Natural killer cell (primary cell): ENCODE data around the gene ABHD6. TPM values are rescaled to one million over a fixed set of nuclear protein-coding genes. Genes with fewer than 3 reads are reported as not detected.

Source experiments
- ATAC-seq, 3 donors: fragments of 150-1000 bp in 2 of 3; fragments of 200-7000 bp in 1 of 3; cut with Tn5 transposase; 1 replicate in 1 of 3; 2 replicates in 2 of 3; pipeline ENCODE4 v1.10.0; 2021; ENCODE audit warnings: mild to moderate bottlenecking in 2 of 3, moderate library complexity in 2 of 3
- DNase-seq, 2 donors: peaks; one replicate each; pipeline versions ENCODE4 v3.0.0 to v3.0.0-alpha.2; 2013 to 2021; ENCODE audit warnings: mixed read lengths in 1 of 2
- H3K27ac ChIP-seq: one replicate; pipeline ENCODE4 v1.5.1; 2013; ENCODE audit warnings: mild to moderate bottlenecking, low read length
- H3K27me3 ChIP-seq: one replicate; pipeline ENCODE4 v1.6.1; 2013; ENCODE audit warnings: low read length; ENCODE audit not compliant: control insufficient read depth, insufficient read depth
- H3K36me3 ChIP-seq: one replicate; pipeline ENCODE4 v1.6.1; 2013; ENCODE audit warnings: low read length; ENCODE audit not compliant: control insufficient read depth, insufficient read depth
- H3K4me1 ChIP-seq: one replicate; pipeline ENCODE4 v1.6.1; 2013; ENCODE audit warnings: low read length; ENCODE audit not compliant: control insufficient read depth, insufficient read depth
- H3K4me3 ChIP-seq: one replicate; pipeline ENCODE4 v1.5.1; 2013; ENCODE audit warnings: low read length
- H3K9me3 ChIP-seq: one replicate; pipeline ENCODE4 v1.6.1; 2013; ENCODE audit warnings: low read length; ENCODE audit not compliant: control insufficient read depth, insufficient read depth
- H3K27ac Mint-ChIP-seq, 2 donors: one replicate each; pipeline ENCODE4 v1.8.0; 2022; ENCODE audit warnings: mild to moderate bottlenecking in 2 of 2, mixed read lengths in 2 of 2, moderate library complexity in 1 of 2
- H3K27me3 Mint-ChIP-seq, 2 donors: one replicate each; pipeline ENCODE4 v1.8.0; 2022; ENCODE audit warnings: low read depth in 2 of 2, mixed read lengths in 2 of 2
- H3K36me3 Mint-ChIP-seq: one replicate; pipeline ENCODE4 v1.8.0; 2022; ENCODE audit warnings: mixed read lengths
- H3K4me1 Mint-ChIP-seq, 2 donors: one replicate each; pipeline ENCODE4 v1.8.0; 2022; ENCODE audit warnings: mixed read lengths in 2 of 2
- H3K4me3 Mint-ChIP-seq: one replicate; pipeline ENCODE4 v1.8.0; 2022; ENCODE audit warnings: mild to moderate bottlenecking, moderate library complexity, mixed read lengths
- H3K9me3 Mint-ChIP-seq, 2 donors: one replicate each; pipeline ENCODE4 v1.8.0; 2022; ENCODE audit warnings: mixed read lengths in 2 of 2
- WGBS: methylation state at CpG from one replicate; pipeline ENCODE4 v1.1.7; 2013; ENCODE audit warnings: missing lambda C conversion rate; ENCODE audit not compliant: insufficient coverage; 5-methylcytosine and 5-hydroxymethylcytosine counted together
- intact Hi-C: fragments of 100-400 bp; cut with micrococcal nuclease; formaldehyde crosslinking; loops from one replicate; pipeline ENCODE4 v1.14.2; 2022
- total RNA-seq, 4 donors: library from RNA; stranded (reverse); fragments of 120-200 nt in 1 of 4; gene quantifications; one replicate each; pipeline versions ENCODE4 v1.2.3 to v1.2.4, GENCODE V29; 2013 to 2022
- TF ChIP-seq, protein P1 (sequence below): fragments of 200-600 bp; IDR thresholded peaks from one replicate; pipeline ENCODE4 v1.8.0; 2022; ENCODE audit warnings: antibody characterized with exemption

ABHD6 gene
- total RNA-seq, 3 donors from 2014 or later (not counting 1 experiment from before 2014, with no cell fraction given), result 5.0 to 10.6 (median 9.3) TPM

- intact Hi-C loops, result no loop called here
- H3K27ac Mint-ChIP-seq, result no peak overlapping the region
Observed at GRCh38 chr3:58342676-58343075, 105.1 kb downstream of the ABHD6 start.

More at GRCh38 chr3:58342676-58343075, 105.1 kb downstream of the ABHD6 start:
- no peak overlapping the region for H3K27ac ChIP-seq
- Mint-ChIP-seq H3K36me3 (no peaks in the 10 kb centered on the region), H3K9me3 (no peaks in the 10 kb centered on the region), H3K27me3 (no peaks in the 10 kb centered on the region), H3K4me3 (no peak overlapping the region), H3K4me1 (peaks cover 13 to 21% of the 10 kb centered on the region in 2 donors)
- ATAC-seq, result no peak
- H3K4me1 ChIP-seq, result no peaks in the 10 kb centered on the region
- no peak overlapping the region for H3K4me3 ChIP-seq
- H3K36me3 ChIP-seq, result peaks cover 12% of the 10 kb centered on the region
- WGBS, result 94% methylated on average over 4 of the region's 5 CpGs
- H3K27me3 ChIP-seq, result no peaks in the 10 kb centered on the region
- TF ChIP-seq, protein P1, sequence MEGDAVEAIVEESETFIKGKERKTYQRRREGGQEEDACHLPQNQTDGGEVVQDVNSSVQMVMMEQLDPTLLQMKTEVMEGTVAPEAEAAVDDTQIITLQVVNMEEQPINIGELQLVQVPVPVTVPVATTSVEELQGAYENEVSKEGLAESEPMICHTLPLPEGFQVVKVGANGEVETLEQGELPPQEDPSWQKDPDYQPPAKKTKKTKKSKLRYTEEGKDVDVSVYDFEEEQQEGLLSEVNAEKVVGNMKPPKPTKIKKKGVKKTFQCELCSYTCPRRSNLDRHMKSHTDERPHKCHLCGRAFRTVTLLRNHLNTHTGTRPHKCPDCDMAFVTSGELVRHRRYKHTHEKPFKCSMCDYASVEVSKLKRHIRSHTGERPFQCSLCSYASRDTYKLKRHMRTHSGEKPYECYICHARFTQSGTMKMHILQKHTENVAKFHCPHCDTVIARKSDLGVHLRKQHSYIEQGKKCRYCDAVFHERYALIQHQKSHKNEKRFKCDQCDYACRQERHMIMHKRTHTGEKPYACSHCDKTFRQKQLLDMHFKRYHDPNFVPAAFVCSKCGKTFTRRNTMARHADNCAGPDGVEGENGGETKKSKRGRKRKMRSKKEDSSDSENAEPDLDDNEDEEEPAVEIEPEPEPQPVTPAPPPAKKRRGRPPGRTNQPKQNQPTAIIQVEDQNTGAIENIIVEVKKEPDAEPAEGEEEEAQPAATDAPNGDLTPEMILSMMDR, result no peak
- DNase-seq, result no peak
- no peaks in the 10 kb centered on the region for H3K9me3 ChIP-seq

Other genes with a start within 250 kb of the ABHD6 start
- 10 to 100 TPM; 24.6 to 30.8 (median 26.6) TPM for gene FLNB, start 229.4 kb upstream of the ABHD6 start, total RNA-seq
- 1 to 10 TPM in 1 of 3 donors, not detected in 2; 1.3 TPM for gene DNASE1L3, start 26.8 kb upstream of the ABHD6 start, total RNA-seq
- gene RPP14, start 68.5 kb downstream of the ABHD6 start, total RNA-seq, result 10 to 100 TPM; 13.1 to 18.8 (median 17.0) TPM
- gene HTD2, start 68.7 kb downstream of the ABHD6 start, total RNA-seq, result 1 to 10 TPM; 3.3 to 5.5 (median 3.7) TPM
- 10 to 100 TPM; 42.1 to 53.8 (median 48.9) TPM for gene PXK, start 95.1 kb downstream of the ABHD6 start, total RNA-seq
- gene PDHB, start 196.0 kb downstream of the ABHD6 start, total RNA-seq, result 10 to 100 TPM; 33.7 to 52.4 (median 39.9) TPM